ENCODE measurements around the gene NUPR1. TPM values are rescaled to one million over a fixed set of nuclear protein-coding genes. Genes with fewer than 3 reads are reported as not detected.
"Not testable (repeated sequence)": the region's sequence is repeated elsewhere in the genome, so short reads cannot be mapped to it uniquely, and the experiment has no call there.

NUPR1 gene
- polyA plus RNA-seq, 1 donor, result 16.0 TPM

DNA sequence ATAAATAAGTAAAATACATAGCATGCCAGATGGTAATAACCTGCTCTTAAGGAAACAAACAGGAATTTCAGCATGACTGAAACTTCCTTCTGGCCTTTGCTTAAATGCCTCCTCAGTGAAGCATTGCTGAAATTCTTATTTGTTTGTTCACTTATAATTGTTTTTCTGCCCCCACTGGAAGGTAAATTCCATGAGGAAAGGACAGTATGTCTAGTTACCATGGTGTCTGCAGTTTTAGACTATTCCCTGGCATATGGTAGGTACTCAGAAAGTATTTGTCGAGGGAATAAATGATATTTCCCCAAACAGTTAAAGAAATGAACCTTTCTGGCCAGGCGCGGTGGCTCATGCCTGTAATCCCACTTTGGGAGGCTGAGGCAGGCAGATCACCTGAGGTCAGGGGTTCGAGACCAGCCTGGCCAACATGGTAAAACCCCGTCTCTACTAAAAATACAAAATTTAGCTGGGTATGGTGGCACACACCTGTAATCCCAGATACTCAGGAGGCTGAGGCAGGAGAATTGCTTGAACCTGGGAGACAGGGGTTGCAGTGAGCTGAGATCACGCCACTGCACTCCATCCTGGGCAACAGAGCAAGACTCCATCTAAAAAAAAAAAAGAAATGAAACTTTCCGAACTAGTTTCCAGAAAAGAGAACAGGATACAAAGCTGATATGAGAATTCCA, 11.5 kb downstream of the NUPR1 start:
- not testable (repeated sequence) for H3K9me3 ChIP-seq (ENCODE audit: control insufficient read depth, low read depth, low read length); DNase-seq; H3K27me3 ChIP-seq (ENCODE audit: control insufficient read depth, insufficient read depth, low read length); H3K36me3 ChIP-seq (ENCODE audit: control insufficient read depth, insufficient read depth, low read length); H3K4me3 ChIP-seq (ENCODE audit: low read length)
- H3K4me1 ChIP-seq (ENCODE audit: control insufficient read depth, insufficient read depth, low read length), result peaks cover 33% of the 10 kb centered on the region
- 100% methylated on average over 2 of the region's 7 CpGs for WGBS (ENCODE audit: insufficient coverage, low lambda C conversion rate)
- peak overlapping the region; percentile 86 for H3K27ac ChIP-seq (ENCODE audit: low read length)

DNA sequence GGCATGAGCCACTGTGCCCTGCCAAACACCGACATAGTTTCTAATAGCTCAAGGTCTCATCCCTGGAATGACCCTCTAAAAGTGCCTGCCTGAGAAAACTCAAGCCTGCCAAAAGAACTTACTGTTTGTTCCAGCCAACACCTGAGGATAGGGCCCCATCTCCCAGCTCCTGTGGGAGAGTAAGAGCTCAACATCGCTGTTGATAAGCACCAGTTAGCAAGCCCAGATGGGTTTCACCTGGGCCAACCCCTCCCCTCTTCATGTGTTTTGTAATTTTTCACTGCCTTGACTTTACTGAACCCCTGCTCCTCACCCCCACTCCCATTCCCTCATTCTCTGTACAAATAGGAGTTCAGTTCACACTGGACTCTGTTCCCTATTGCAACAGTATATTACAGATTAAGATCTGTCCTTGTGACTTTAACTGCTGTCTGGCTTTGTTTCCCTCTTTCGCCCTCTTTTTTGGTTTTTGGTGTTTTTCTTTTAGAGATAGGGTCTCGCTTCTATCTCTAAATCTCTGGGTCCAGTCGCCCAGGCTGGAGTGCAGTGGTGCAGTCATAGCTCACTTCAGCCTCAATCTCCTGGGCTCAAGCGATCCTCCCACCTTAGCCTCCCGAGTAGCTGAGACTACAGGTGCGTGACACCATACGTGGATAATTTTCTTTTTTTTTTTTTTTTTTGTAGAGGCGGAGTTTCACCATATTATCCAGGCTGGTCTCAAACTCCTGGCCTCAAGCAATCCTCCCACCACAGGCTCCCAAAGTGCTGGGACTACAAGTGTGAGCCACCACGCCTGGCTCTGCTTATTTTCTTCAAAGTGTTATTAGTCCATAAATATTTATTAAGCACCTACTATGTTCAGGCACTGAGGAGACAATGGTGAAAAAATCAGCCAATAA, 12.3 kb downstream of the NUPR1 start:
- WGBS (ENCODE audit: insufficient coverage, low lambda C conversion rate), result 31% methylated on average over 3 of the region's 11 CpGs
- DNase-seq, result peak; percentile 91 to 97
- Histone ChIP-seq H3K27ac (ENCODE audit: low read length) (peak overlapping the region; percentile 86), H3K4me3 (ENCODE audit: low read length) (no peak overlapping the region), H3K36me3 (ENCODE audit: control insufficient read depth, insufficient read depth, low read length) (no peaks in the 10 kb centered on the region), H3K4me1 (ENCODE audit: control insufficient read depth, insufficient read depth, low read length) (peaks cover 30% of the 10 kb centered on the region), H3K9me3 (ENCODE audit: control insufficient read depth, low read depth, low read length) (no peaks in the 10 kb centered on the region), H3K27me3 (ENCODE audit: control insufficient read depth, insufficient read depth, low read length) (no peaks in the 10 kb centered on the region)

DNA sequence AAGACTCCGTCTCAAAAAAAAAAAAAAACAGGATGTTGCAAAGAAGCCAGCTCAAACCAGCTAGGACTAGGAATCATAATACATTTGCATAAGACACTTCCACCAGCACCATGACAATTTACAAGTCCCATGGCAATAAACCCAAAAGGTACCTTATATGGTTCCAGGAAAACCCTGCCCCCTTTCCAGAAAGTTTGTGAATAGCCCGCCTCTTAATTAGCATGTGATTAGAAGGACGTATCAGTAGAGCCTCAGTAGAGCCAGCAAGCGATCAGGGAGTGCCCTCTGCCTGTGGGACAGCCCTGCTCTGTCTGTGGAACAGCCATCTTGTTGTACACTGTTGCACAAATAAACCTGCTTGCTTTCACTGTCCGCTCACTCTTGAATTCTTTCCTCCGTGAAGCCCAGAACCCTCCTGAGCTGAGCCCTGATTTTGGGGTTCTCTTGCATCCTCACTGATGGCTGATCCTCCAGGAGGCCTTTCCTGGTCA, 14.0 kb downstream of the NUPR1 start:
- H3K4me1 ChIP-seq (ENCODE audit: control insufficient read depth, insufficient read depth, low read length), result peaks cover 30% of the 10 kb centered on the region
- H3K27ac ChIP-seq (ENCODE audit: low read length), result no peak overlapping the region
- no peaks in the 10 kb centered on the region for H3K27me3 ChIP-seq (ENCODE audit: control insufficient read depth, insufficient read depth, low read length)
- no peaks in the 10 kb centered on the region for H3K36me3 ChIP-seq (ENCODE audit: control insufficient read depth, insufficient read depth, low read length)
- H3K9me3 ChIP-seq (ENCODE audit: control insufficient read depth, low read depth, low read length), result no peaks in the 10 kb centered on the region
- no CpG with 5 or more reads among the region's 6 CpGs for WGBS (ENCODE audit: insufficient coverage, low lambda C conversion rate)
- no peak for DNase-seq
- no peak overlapping the region for H3K4me3 ChIP-seq (ENCODE audit: low read length)

DNA sequence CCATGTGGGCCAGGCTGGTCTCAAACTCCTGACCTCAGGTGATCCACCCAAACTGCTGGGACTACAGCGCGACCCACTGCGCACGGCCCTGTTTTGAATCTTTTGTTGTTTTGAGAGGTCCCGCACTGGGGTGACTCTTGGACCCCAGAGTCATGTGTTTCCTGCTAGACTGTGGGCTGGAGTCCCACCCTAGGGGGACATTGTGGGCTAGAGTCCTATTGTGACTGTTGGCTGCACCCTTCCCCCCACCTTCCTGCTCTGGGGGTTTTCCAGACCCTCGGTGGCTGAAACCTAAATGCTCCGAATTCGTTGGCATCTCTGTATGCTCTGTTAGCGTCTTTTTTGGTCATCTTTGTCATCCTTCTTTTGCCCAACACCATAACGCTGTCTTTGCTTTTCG, 16.0 kb downstream of the NUPR1 start:
- 46% methylated on average over 4 of the region's 11 CpGs for WGBS (ENCODE audit: insufficient coverage, low lambda C conversion rate)
- no peak for DNase-seq

DNA sequence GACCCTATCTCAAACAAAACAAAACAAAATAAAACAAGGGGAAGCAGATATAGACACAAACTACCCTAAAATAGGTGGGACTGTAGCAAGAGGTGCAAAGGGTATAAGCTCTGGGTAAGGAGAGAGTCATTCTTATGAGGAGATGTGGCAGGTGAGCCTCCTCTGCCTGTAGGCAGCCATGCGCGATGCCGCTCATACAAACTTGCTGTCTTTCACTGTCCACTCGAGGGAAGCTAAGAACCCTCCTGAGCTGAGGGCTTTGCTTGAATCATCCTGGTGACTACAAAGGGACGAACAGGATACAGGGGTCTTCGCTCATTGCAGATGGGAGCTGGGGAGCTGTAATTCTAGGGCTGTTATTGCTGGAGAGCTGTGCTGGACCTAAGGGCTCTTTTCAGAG, 17.3 kb downstream of the NUPR1 start:
- no CpG with 5 or more reads among the region's 6 CpGs for WGBS (ENCODE audit: insufficient coverage, low lambda C conversion rate)
- H3K36me3 ChIP-seq (ENCODE audit: control insufficient read depth, insufficient read depth, low read length), result no peaks in the 10 kb centered on the region
- no peak for DNase-seq

More for the DNA sequence above, 16.0 kb downstream of the NUPR1 start:
- H3K27ac ChIP-seq (ENCODE audit: low read length), result no peak overlapping the region
- no peaks in the 10 kb centered on the region for H3K36me3 ChIP-seq (ENCODE audit: control insufficient read depth, insufficient read depth, low read length)
- no peaks in the 10 kb centered on the region for H3K27me3 ChIP-seq (ENCODE audit: control insufficient read depth, insufficient read depth, low read length)
- peaks cover 18% of the 10 kb centered on the region for H3K4me1 ChIP-seq (ENCODE audit: control insufficient read depth, insufficient read depth, low read length)
- no peaks in the 10 kb centered on the region for H3K9me3 ChIP-seq (ENCODE audit: control insufficient read depth, low read depth, low read length)
- no peak overlapping the region for H3K4me3 ChIP-seq (ENCODE audit: low read length)

DNA sequence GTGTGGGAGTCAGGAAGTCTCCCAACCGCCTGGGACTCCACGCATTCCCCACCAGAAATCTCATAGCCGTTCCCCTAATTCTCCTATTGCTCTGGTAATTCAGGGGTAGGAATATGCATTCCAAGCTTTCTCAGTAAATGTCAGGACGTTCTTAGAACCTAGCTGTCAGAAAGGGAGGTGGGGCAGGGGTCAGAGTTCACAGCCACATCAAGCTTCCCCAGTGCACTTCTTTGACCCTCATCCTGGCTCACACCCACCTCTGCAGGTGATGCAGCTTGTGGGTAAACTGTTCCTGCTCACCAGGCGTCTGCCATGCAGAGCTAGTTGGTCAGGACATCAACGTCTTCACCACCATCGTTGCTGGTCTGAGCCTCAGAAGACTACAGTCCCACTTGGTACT, 18.1 kb downstream of the NUPR1 start:
- H3K27ac ChIP-seq (ENCODE audit: low read length), result no peak overlapping the region
- peak in 1 of 2 donors; percentile 35 for DNase-seq
- H3K36me3 ChIP-seq (ENCODE audit: control insufficient read depth, insufficient read depth, low read length), result no peaks in the 10 kb centered on the region
- no CpG with 5 or more reads among the region's 7 CpGs for WGBS (ENCODE audit: insufficient coverage, low lambda C conversion rate)
- no peak overlapping the region for H3K4me3 ChIP-seq (ENCODE audit: low read length)
- H3K27me3 ChIP-seq (ENCODE audit: control insufficient read depth, insufficient read depth, low read length), result no peaks in the 10 kb centered on the region
- H3K4me1 ChIP-seq (ENCODE audit: control insufficient read depth, insufficient read depth, low read length), result peaks cover 3% of the 10 kb centered on the region
- H3K9me3 ChIP-seq (ENCODE audit: control insufficient read depth, low read depth, low read length), result no peaks in the 10 kb centered on the region

More for the DNA sequence above, 17.3 kb downstream of the NUPR1 start:
- Histone ChIP-seq H3K27me3 (ENCODE audit: control insufficient read depth, insufficient read depth, low read length) (no peaks in the 10 kb centered on the region), H3K4me3 (ENCODE audit: low read length) (no peak overlapping the region), H3K9me3 (ENCODE audit: control insufficient read depth, low read depth, low read length) (no peaks in the 10 kb centered on the region), H3K4me1 (ENCODE audit: control insufficient read depth, insufficient read depth, low read length) (peaks cover 9% of the 10 kb centered on the region), H3K27ac (ENCODE audit: low read length) (no peak overlapping the region)

DNA sequence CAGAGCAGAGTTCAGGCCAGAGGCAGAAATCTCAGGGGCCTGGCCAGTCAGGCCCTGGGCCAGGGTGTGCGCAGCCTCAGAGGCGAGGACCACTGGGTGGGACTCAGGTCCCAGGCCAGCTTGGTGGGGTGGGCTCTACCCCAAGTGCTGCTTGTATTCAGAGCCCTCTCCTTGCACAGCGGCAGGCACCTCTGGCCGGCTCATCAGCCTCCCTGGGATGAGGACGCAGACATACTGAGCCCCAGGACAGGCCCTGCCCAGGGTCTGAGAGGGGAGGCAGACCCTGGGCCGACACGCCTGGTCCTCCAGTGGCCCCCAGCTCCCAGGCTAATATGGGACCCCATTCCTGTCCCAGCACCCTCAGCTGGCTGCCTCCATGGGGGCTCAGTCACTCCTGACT, 24.5 kb downstream of the NUPR1 start:
- Histone ChIP-seq H3K27ac (ENCODE audit: low read length) (no peak overlapping the region), H3K9me3 (ENCODE audit: control insufficient read depth, low read depth, low read length) (no peaks in the 10 kb centered on the region), H3K4me3 (ENCODE audit: low read length) (no peak overlapping the region), H3K4me1 (ENCODE audit: control insufficient read depth, insufficient read depth, low read length) (no peaks in the 10 kb centered on the region), H3K36me3 (ENCODE audit: control insufficient read depth, insufficient read depth, low read length) (no peaks in the 10 kb centered on the region), H3K27me3 (ENCODE audit: control insufficient read depth, insufficient read depth, low read length) (no peaks in the 10 kb centered on the region)
- DNase-seq, result no peak
- whole genome bisulfite sequencing (ENCODE audit: insufficient coverage, low lambda C conversion rate), result no CpG with 5 or more reads among the region's 7 CpGs

DNA sequence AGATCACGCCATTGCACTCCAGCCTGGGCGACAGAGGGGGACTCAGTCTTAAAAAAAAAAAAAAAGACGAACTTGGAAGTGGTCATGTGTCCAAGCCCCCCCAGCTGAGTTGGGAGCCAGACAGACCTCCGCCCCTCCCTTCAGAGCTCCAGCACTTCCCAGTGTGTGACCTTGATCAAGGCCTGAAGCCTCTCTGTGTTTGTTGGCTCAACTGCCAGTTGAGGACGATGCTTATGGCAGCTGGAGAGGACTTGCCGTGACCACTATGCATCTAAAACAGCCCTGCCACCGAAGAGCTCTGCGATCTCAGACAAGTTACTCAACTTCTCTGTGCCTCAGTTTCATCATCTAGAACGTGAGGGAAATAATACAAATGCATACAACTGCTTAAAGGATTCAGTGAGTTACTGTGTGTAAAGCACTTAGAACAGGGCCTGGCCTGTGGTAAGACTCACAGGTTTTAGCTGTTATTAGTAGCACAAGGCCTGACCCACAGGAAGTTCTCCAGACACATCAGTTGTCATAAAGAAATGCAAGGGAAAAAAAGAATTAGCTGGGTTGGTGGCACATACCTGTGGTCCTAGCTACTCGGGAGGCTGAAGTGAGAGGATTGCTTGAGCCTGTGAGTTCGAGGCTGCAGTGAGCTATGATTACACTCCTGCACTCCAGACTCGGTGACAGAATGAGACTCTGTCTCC, 25.1 kb downstream of the NUPR1 start:
- no peaks in the 10 kb centered on the region for H3K9me3 ChIP-seq (ENCODE audit: control insufficient read depth, low read depth, low read length)
- H3K27ac ChIP-seq (ENCODE audit: low read length), result no peak overlapping the region
- no peak overlapping the region for H3K4me3 ChIP-seq (ENCODE audit: low read length)
- no peaks in the 10 kb centered on the region for H3K4me1 ChIP-seq (ENCODE audit: control insufficient read depth, insufficient read depth, low read length)
- DNase-seq, result no peak
- H3K36me3 ChIP-seq (ENCODE audit: control insufficient read depth, insufficient read depth, low read length), result no peaks in the 10 kb centered on the region
- no peaks in the 10 kb centered on the region for H3K27me3 ChIP-seq (ENCODE audit: control insufficient read depth, insufficient read depth, low read length)
- no CpG with 5 or more reads among the region's 12 CpGs for WGBS (ENCODE audit: insufficient coverage, low lambda C conversion rate)

DNA sequence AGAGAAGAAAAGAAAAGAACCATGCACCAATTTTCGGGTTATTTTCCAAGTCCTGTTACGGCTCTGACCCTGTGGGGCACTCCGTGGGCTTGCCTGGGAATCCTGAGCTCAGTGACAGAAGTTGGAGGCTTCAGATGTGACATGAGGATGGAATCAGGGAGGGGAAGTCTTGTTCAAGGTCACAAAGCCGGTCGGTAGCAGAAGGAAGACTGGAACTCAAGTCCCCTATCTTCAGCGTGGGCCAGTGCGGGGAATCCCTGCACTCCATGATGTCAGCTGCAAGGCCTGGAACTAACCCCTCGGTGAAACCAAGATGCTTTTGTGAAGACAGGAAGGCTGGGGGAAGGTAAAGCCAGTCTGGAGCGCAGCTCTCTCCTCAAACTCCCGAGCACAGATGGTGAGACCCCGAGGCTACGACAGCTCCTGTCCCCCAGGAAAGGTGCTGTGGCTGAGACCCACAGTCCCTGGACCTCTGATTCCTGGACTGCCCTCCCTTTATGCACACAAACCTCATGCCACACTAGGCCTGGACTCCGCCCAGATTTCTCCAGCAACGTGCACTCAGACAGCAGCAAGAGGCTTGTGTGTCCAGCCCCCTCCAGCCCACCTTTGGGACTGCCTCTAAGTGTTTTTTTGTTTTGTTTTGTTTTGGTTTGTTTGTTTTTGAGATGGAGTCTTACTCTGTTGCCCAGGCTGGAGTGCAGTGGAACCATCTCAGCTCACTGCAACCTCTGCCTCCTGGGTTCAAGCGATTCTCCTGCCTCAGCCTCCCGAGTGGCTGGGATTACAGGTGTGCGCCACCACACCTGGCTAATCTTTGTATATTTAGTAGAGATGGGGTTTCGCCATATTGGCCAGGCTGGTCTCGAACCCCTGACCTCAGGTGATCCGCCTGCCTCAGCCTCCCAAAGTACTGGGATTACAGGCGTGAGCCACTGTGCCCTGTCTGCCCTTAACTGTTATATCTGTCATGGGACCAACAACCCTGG, 26.7 kb downstream of the NUPR1 start:
- Histone ChIP-seq H3K36me3 (ENCODE audit: control insufficient read depth, insufficient read depth, low read length) (no peaks in the 10 kb centered on the region), H3K9me3 (ENCODE audit: control insufficient read depth, low read depth, low read length) (no peaks in the 10 kb centered on the region), H3K27me3 (ENCODE audit: control insufficient read depth, insufficient read depth, low read length) (no peaks in the 10 kb centered on the region), H3K4me3 (ENCODE audit: low read length) (no peak overlapping the region), H3K27ac (ENCODE audit: low read length) (no peak overlapping the region), H3K4me1 (ENCODE audit: control insufficient read depth, insufficient read depth, low read length) (no peaks in the 10 kb centered on the region)
- no peak for DNase-seq
- no CpG with 5 or more reads among the region's 21 CpGs for WGBS (ENCODE audit: insufficient coverage, low lambda C conversion rate)

Measured in large intestine (tissue), 3 donors.